ENCODE data around the gene POLD2.
"Not testable (repeated sequence)": the region's sequence is repeated elsewhere in the genome, so short reads cannot be mapped to it uniquely, and the experiment has no call there.

Gene POLD2

GRCh38 chr7:44138698-44139097 is 15.3 kb upstream of the POLD2 start:
- DNase-seq (ENCODE audit: low read depth) = no peak

GRCh38 chr7:44136731-44137130 is 13.4 kb upstream of the POLD2 start:
- DNase-seq (ENCODE audit: low read depth) = no peak

- no peak for DNase-seq (ENCODE audit: low read depth)
Measured at GRCh38 chr7:44134943-44135628, 11.7 kb upstream of the POLD2 start.

GRCh38 chr7:44133295-44133694 is 9.9 kb upstream of the POLD2 start:
- no peak for DNase-seq (ENCODE audit: low read depth)

- DNase-seq (ENCODE audit: low read depth) = no peak
Measured at GRCh38 chr7:44132039-44132438, 8.7 kb upstream of the POLD2 start.

- no peak for DNase-seq (ENCODE audit: low read depth)
Measured at GRCh38 chr7:44131173-44132029, 8.1 kb upstream of the POLD2 start.

GRCh38 chr7:44128721-44129582 is 5.6 kb upstream of the POLD2 start:
- no peak for DNase-seq (ENCODE audit: low read depth)

- DNase-seq (ENCODE audit: low read depth) = no peak
Measured at GRCh38 chr7:44127161-44127560, 3.8 kb upstream of the POLD2 start.

- not testable (repeated sequence) for DNase-seq (ENCODE audit: low read depth)
Measured at GRCh38 chr7:44126574-44126973, 3.2 kb upstream of the POLD2 start.

- DNase-seq (ENCODE audit: low read depth) = no peak
Measured at GRCh38 chr7:44124822-44125202, 1.5 kb upstream of the POLD2 start.

- no peak for DNase-seq (ENCODE audit: low read depth)
Measured at GRCh38 chr7:44122529-44122928, 819 bp downstream of the POLD2 start.

GRCh38 chr7:44121761-44122420 is 1.5 kb downstream of the POLD2 start:
- no peak for DNase-seq (ENCODE audit: low read depth)

GRCh38 chr7:44120395-44120794 is 3.0 kb downstream of the POLD2 start:
- DNase-seq (ENCODE audit: low read depth) = no peak

- DNase-seq (ENCODE audit: low read depth) = no peak
Measured at GRCh38 chr7:44119829-44120380, 3.4 kb downstream of the POLD2 start.

- no peak for DNase-seq (ENCODE audit: low read depth)
Measured at GRCh38 chr7:44117801-44118429, 5.4 kb downstream of the POLD2 start.

GRCh38 chr7:44116789-44117666 is 6.3 kb downstream of the POLD2 start:
- no peak for DNase-seq (ENCODE audit: low read depth)

GRCh38 chr7:44116087-44116788 is 7.1 kb downstream of the POLD2 start:
- DNase-seq (ENCODE audit: low read depth) = no peak

- no peak for DNase-seq (ENCODE audit: low read depth)
Measured at GRCh38 chr7:44114586-44115310, 8.6 kb downstream of the POLD2 start.
